ENCODE results near the gene FARSA. TPM values are rescaled to one million over a fixed set of nuclear protein-coding genes. Genes with fewer than 3 reads are reported as not detected.

FARSA gene
- total and polyA plus RNA-seq, 2 donors (not counting 3 experiments of a cell fraction or from before 2014, with no cell fraction given): 51.8 to 77.4 TPM

DNA sequence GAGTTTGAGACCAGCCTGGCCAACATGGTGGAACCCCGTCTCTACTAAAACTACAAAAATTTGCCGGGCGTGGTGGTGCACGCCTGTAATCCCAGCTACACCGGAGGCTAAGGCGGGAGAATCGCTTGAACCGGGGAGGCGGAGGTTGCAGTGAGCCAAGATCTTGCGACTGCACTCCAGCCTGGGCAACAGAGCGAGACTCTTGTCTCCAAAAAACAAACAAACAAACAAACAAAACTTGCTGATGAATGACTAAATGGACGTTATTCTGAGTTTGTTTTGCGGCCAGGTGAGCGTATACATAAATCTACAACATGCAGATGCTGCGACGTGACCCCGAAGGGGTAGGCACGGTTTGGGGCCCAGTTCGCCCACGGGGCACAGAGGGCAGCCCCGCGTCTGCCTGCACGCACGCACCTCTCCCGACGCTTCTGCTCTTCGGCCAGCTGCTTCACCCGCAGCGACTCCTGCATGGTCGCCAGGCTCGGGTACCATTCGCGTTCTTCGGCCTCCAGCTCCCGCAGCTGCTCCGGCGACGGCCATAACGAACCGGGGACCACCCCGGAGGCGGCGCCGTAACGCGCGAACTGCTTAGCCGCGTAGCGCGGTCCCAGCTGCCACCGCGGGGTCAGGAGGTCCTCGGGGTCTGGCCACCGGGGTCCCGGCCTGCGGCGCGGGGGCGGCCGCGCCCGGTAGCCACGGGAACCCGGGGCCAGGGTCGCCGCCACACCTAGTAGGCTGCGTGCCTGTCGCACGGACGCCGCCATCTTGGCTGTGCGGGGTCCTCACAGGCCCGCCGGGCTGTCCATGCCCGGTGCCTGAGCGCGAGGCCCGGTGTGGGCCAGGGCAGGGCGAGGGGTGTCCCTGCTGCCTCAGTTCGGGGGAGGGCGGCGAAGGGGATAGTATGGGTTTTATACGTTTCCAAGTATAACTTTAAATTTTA lies 23.2 kb upstream of the FARSA start, which contains the start of gene GADD45GIP1:
GADD45GIP1 (minus strand) TSS at position 778 of the 943 bp plus-strand sequence; CDS start at position 767, 11 bp downstream.
- FAIRE-seq: peak; percentile 84
- H3K36me3 ChIP-seq (ENCODE audit: control insufficient read depth in 2 of 2, extremely low read depth in 1 of 2, insufficient read depth in 2 of 2, low read length in 2 of 2): peaks cover 4 to 11% of the 10 kb centered on the region in 2 experiments
- peaks cover 40% of the 10 kb centered on the region for H3K79me2 ChIP-seq (ENCODE audit: control insufficient read depth, insufficient read depth, low read length)
- dilution Hi-C loops (cut with MboI; ENCODE audit: extremely low pct_ligation_motif_present, low sequenced_read_pairs) (no loop called here), intact Hi-C loops (cut with micrococcal nuclease) (loop anchor here (1.0 kb wide), 1 partner anchor 9 kb away; no protein-coding TSS in a partner anchor)
- peak within 1 kb of the TSS; percentile 70 for H3K4me2 ChIP-seq (ENCODE audit: insufficient read depth, low read length)
- ChIA-PET POLR2A (interaction anchor here (0.5 to 1.5 kb wide), 3 partner anchors 11 to 118 kb away, joined by 3 to 7 read pairs (median 5); partner anchors contain the start of gene RAD23A), CTCF (interaction anchor here (1.7 to 3.6 kb wide), 2 partner anchors 9 to 21 kb away, joined by 5 to 15 read pairs; no protein-coding TSS in a partner anchor)
- peak within 1 kb of the TSS; percentile 64 to 81 (median 65) for H3K4me3 ChIP-seq (replicated peaks in 1 of 3; ENCODE audit: insufficient read depth in 1 of 3, low read depth in 1 of 3, low read length in 3 of 3)
- no peaks in the 10 kb centered on the region for H3K9me3 ChIP-seq (replicated peaks; ENCODE audit: control insufficient read depth, insufficient read depth, low read length)
- H3K27ac ChIP-seq (ENCODE audit: insufficient read depth, low read depth, low read length): peak within 1 kb of the TSS; percentile 72
- H3K4me1 ChIP-seq (ENCODE audit: control insufficient read depth, extremely low read depth, insufficient read depth, low read length): peaks cover 38% of the 10 kb centered on the region
- peak within 1 kb of the TSS; percentile 89 for H3K9ac ChIP-seq (replicated peaks; ENCODE audit: extremely low read depth, insufficient read depth, low read length)
- TF ChIP-seq POLR2A (IDR thresholded peaks at IDR 0.05; ENCODE audit: low read depth, low read length) (peak; percentile 96), MYC (IDR thresholded peaks at IDR 0.05; ENCODE audit: low read depth, low read length) (peak; percentile 65), GATA2 (IDR thresholded peaks at IDR 0.05; ENCODE audit: insufficient read depth, insufficient read length, low read depth, low read length) (no peak), POLR2AphosphoS5 (IDR thresholded peaks at IDR 0.05; ENCODE audit: insufficient read depth, low read depth, low read length) (peak; percentile 95), FOS (IDR thresholded peaks at IDR 0.05; ENCODE audit: borderline replicate concordance, insufficient read depth, low read length) (no peak), JUN (IDR thresholded peaks at IDR 0.05; ENCODE audit: borderline replicate concordance, insufficient read depth, insufficient read length, low read depth) (no peak), EZH2 (IDR thresholded peaks at IDR 0.05; ENCODE audit: borderline replicate concordance, low read depth, low read length, severe bottlenecking) (no peak)
- TF ChIP-seq, protein P1, sequence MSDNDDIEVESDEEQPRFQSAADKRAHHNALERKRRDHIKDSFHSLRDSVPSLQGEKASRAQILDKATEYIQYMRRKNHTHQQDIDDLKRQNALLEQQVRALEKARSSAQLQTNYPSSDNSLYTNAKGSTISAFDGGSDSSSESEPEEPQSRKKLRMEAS (IDR thresholded peaks at IDR 0.05; ENCODE audit: insufficient read depth, insufficient read length): peak; percentile 36
- TF ChIP-seq, protein P2, sequence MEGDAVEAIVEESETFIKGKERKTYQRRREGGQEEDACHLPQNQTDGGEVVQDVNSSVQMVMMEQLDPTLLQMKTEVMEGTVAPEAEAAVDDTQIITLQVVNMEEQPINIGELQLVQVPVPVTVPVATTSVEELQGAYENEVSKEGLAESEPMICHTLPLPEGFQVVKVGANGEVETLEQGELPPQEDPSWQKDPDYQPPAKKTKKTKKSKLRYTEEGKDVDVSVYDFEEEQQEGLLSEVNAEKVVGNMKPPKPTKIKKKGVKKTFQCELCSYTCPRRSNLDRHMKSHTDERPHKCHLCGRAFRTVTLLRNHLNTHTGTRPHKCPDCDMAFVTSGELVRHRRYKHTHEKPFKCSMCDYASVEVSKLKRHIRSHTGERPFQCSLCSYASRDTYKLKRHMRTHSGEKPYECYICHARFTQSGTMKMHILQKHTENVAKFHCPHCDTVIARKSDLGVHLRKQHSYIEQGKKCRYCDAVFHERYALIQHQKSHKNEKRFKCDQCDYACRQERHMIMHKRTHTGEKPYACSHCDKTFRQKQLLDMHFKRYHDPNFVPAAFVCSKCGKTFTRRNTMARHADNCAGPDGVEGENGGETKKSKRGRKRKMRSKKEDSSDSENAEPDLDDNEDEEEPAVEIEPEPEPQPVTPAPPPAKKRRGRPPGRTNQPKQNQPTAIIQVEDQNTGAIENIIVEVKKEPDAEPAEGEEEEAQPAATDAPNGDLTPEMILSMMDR (IDR thresholded peaks at IDR 0.05; ENCODE audit: extremely low read depth in 1 of 2, insufficient read depth in 1 of 2, low read depth in 1 of 2, low read length in 2 of 2): no peak
- DNase-seq (ENCODE audit: low read depth, low spot score): peak; percentile 80
- H2AFZ ChIP-seq (ENCODE audit: low read depth, low read length): peak within 1 kb of the TSS; percentile 91
- no peaks in the 10 kb centered on the region for H4K20me1 ChIP-seq (replicated peaks; ENCODE audit: control insufficient read depth, extremely low read depth, insufficient read depth, low read length)
- no peaks in the 10 kb centered on the region for H3K27me3 ChIP-seq (ENCODE audit: control insufficient read depth in 2 of 2, insufficient read depth in 2 of 2, low read length in 2 of 2)
- H3K9me1 ChIP-seq (replicated peaks; ENCODE audit: control insufficient read depth, extremely low read depth, insufficient read depth, low read length): no peaks in the 10 kb centered on the region
- TSS peak; percentile 51 for BruUV-seq (replicated peaks)

Measured in endothelial cell of umbilical vein (primary cell).